Measurements from ENCODE around the gene LTO1.
A peak's percentile ranks its signal among the peaks of the same experiment; 100 is the strongest.

Gene LTO1

GRCh38 chr11:69674886-69675714 is at the start of gene LTO1:
Gene LTO1, minus strand, starts transcription at chr11:69675353. Its CDS starts 114 bp downstream, at chr11:69675239.
- DNase-seq = peak; percentile 90 to 93 (median 92)

- DNase-seq = no peak
Measured at GRCh38 chr11:69721745-69722144, 46.6 kb upstream of the LTO1 start.

DNA sequence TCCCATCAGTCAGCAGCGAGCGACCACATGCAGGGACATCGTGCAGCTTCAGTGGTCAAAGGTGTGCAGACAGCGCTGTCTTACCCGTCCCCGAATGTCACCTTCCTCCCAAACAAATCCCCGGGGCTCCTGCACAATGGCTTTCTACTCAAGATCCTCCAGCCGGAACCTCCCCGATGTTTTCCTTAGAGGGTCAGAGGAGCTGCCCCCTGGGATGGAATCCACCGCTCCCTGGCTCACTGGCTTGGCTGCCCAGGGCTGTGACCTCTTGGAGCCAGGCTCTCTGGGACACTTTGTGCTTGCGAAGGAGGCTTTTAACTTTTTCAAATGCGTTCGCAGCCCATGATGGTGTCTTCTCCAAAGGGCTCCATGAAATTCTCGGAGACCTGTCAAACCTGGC is 46.0 kb upstream of the LTO1 start:
- DNase-seq = no peak

DNA sequence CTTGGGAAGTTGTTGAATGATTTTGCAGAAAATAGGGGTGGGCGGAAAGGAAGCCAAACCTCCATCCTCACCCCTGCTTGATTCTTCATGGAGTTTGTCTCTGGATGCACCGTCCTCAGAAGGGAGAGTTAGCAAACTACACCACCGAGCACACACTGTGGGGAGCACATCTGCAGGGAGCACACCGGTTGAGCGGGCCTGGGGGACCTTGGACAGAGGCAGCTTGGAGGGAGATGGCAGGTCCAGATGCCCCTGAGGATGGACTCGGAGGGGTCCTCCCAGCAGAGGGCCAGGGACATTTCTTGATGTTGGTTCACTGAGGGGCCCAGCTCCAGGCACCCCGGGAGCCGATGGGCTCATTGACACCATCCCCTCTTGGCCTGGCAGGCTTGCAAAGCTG is 43.8 kb upstream of the LTO1 start:
- no peak for DNase-seq

DNA sequence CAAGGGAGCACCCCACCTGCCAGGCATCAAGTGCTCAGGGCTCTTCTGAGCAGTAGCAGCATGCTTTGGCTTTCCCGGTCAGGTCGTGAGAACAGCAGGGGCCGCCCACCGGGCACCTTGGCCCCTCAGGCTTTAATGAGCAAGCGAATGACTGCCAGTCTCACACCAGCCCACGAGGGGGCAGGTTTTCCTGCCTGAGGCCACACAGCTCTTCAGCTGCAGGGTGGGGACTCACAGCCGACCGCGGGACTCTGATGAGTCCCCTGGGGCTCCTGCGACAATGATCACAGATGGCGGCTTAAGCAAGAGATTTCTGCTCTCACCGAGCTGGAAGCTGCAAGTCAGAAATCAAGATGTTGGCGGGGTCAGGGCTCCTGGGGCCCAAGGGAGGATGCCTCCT is 43.0 kb upstream of the LTO1 start:
- DNase-seq = no peak

- no peak for DNase-seq
Measured at GRCh38 chr11:69716891-69717747, 42.0 kb upstream of the LTO1 start.

GRCh38 chr11:69716099-69716498 is 40.9 kb upstream of the LTO1 start:
- DNase-seq = no peak

DNA sequence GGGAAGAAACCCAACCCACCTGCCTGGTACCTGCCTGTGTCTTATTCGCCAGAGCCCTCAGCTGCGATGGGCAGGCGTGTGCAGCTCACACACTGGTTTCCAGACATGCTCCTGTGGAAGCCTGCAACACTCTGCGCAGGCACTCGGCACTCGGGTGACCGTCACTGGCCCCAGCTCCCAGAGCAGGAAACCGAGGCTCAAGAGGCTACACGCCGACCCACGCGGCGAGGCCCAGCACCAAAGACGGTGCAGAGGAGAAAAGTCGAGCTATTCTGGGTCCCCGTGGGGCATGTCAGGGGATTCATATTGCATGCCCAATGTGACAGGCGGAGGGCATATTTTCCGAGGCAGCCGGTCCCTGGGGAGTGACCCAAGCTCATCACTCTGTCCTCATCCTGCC is 40.3 kb upstream of the LTO1 start:
- no peak for DNase-seq

DNA sequence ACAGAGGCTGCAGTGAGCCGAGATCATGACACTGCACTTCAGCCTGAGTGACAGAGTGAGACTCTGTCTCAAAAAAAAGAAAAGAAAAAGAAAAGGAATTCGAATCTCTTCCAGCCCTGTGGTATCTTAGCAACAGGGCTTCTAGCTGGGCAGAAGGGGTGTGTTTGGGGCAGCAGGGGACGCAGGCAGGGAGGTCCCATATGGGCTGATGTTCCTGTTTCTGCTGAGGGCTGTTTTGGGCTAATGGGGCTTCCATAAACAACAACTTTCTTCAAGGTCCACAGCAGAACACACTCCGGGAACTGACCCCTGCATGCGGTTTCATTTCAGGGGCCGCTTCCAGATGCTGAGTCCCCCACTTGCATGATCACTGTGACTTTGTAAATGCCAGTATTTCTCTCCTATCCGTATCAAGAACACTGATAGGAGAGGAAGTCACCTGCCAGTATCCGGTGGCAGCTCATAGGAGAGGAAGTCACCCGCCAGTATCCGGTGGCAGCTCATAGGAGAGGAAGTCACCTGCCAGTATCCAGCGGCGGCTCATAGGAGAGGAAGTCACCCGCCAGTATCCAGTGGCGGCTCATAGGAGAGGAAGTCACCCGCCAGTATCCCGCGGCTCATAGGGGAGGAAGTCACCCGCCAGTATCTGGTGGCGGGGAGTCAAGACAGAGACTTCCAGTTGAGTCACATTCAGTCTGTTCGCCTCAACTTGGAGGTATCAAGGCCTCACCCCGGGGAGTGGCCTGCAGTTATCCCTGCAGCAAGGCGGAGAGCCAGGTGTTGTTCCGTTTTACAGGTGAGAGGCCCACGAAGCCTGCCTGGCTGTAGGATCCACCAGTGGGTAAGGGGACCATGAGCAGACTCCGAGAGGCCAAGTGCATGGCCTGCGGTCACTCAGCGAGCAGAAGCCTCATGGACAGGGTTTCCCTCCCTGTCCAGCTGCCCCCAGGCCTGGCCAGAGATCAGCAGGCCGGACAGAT is 37.0 kb upstream of the LTO1 start:
- peak in 2 of 4 experiments; percentile 35 to 37 for DNase-seq

DNA sequence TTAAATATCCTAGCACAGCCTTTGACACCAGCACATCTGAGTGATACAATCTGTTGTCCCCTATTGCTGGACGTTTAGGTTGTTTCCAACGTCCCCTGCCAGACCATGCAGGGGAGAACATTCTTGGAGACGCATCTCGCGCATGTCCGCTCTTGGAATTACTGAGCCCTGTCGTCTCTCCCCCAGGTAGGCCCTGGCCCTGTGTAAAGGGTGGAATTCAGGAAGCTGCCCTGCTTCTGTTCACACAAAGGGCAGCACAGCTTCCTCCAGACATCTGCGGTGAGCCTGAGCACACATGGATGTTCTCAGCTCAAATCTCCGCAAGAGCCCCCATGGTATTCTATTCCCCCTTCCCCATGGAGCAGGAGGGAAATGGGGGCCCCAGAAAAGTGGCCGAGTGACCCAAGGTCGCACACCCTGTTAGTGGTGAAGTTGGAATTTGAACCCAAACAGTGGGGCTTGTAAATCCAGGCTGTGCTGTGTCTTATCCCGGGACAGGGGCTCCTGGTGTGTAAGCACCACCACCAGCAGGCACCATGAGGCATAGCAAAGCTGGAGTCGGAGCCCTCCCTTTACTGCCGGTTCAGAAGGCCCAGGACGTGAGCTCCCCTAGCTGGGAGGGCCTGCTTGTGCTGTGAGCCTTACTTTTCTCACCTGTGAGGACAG is 33.7 kb upstream of the LTO1 start:
- DNase-seq = no peak

GRCh38 chr11:69707176-69707575 is 32.0 kb upstream of the LTO1 start:
- DNase-seq = no peak

GRCh38 chr11:69705901-69706787 is 31.0 kb upstream of the LTO1 start:
- no peak for DNase-seq

DNA sequence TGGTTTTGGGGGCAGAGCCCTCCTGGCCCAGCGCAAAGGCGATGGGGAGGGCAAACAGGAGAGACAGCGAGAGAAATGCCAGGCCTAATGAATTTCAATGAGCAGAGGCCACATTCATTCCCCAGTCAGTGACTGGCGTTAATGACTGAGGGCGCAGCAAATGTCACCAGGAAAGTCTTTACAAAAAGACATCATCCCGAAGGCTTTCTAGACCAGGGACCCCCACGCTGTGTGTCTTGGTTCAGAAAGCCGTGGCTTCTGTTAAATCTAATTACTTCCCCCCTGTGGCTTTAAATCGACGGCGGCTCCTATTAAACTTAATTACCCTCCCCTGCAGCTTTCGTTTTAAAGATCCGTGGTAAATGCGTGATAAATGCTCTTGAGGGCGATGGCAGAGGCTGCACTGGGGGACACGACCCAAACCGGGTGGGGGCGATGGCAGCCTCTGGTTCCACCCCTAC is 30.2 kb upstream of the LTO1 start:
- no peak for DNase-seq

- DNase-seq = no peak
Measured at GRCh38 chr11:69704508-69705253, 29.5 kb upstream of the LTO1 start.

- no peak for DNase-seq
Measured at GRCh38 chr11:69703768-69704507, 28.8 kb upstream of the LTO1 start, which contains the start of gene FGF19. Gene FGF19, minus strand, starts transcription at chr11:69704022. Its CDS starts 146 bp downstream, at chr11:69703876.

- DNase-seq = no peak
Measured at GRCh38 chr11:69703453-69703767, 28.3 kb upstream of the LTO1 start.

GRCh38 chr11:69702769-69703452 is 27.8 kb upstream of the LTO1 start:
- DNase-seq = no peak

DNA sequence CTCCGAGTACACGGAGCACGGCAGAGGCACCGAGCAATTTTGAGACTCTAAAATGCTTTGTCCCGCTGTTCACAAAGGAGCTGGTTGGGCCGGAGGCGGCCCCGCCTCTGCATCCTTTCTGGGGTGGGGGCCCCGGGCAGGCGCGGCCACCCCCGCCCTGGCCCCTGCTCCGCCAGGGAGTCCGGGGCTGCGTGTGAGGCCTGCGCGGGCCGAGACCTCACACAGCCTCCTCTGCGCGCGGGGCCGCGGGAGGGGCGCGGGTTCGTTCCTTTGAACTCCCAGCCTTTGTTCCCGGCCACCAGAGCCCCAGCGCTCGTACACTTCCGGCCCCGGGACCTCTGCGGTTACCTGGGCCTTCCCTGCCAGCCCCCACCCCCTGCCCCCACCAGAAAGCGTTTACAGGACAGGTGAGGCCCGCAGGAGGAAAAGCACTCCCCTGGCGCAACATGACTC is 27.1 kb upstream of the LTO1 start:
- no peak for DNase-seq

Data from activated CD4-positive, CD25-positive, alpha-beta regulatory T cell (primary cell).